ENCODE measurements around the gene GPR137.

GPR137 gene

DNA sequence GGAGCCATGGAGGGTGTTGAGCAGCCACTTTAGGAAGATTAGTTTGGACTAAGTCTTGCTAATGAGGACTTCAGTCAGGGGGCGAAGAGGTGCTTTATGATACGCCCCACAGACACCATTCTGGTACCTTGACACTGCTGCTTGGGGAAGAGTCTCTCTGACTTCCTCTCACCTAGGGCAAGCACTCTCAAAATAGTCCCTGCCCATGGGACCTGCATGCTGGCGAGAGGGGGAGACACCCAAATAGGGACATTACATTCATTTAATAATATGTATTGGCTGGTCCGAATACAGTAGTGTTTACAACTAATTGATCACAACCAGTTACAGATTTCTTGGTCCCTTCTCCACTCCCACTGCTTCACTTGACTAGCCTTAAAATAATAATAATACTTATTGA is 10.1 kb downstream of the GPR137 start:
- no peak overlapping the region for H3K4me3 ChIP-seq (ENCODE audit: low read length)
- TF ChIP-seq, protein P1, sequence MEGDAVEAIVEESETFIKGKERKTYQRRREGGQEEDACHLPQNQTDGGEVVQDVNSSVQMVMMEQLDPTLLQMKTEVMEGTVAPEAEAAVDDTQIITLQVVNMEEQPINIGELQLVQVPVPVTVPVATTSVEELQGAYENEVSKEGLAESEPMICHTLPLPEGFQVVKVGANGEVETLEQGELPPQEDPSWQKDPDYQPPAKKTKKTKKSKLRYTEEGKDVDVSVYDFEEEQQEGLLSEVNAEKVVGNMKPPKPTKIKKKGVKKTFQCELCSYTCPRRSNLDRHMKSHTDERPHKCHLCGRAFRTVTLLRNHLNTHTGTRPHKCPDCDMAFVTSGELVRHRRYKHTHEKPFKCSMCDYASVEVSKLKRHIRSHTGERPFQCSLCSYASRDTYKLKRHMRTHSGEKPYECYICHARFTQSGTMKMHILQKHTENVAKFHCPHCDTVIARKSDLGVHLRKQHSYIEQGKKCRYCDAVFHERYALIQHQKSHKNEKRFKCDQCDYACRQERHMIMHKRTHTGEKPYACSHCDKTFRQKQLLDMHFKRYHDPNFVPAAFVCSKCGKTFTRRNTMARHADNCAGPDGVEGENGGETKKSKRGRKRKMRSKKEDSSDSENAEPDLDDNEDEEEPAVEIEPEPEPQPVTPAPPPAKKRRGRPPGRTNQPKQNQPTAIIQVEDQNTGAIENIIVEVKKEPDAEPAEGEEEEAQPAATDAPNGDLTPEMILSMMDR (conservative IDR thresholded peaks at IDR 0.05; ENCODE audit: low read length), result no peak
- no peak for DNase-seq (ENCODE audit: low read depth)

DNA sequence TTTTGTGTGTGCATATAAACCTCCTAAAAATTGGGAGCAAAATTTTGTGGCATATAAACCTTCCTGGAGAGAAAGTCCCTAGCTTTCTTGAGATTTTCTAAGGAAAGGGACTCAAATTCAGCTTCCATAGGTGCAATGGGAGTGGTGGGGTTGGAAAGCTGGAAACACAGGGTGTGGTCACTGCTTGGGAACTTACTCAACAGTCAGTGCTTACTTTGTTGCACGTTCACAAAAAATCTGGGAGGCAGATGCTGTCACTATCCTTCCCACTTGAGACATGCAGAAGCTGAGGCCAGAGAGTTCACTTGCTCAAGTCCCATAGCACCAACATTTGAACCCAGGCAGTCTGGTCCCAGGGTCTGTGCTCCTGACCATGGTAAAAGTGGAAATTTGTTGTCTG is 10.6 kb downstream of the GPR137 start:
- TF ChIP-seq, protein P1 (conservative IDR thresholded peaks at IDR 0.05; ENCODE audit: low read length), result no peak
- peak; percentile 70 for DNase-seq (ENCODE audit: low read depth)
- H3K4me3 ChIP-seq (ENCODE audit: low read length), result no peak overlapping the region

DNA sequence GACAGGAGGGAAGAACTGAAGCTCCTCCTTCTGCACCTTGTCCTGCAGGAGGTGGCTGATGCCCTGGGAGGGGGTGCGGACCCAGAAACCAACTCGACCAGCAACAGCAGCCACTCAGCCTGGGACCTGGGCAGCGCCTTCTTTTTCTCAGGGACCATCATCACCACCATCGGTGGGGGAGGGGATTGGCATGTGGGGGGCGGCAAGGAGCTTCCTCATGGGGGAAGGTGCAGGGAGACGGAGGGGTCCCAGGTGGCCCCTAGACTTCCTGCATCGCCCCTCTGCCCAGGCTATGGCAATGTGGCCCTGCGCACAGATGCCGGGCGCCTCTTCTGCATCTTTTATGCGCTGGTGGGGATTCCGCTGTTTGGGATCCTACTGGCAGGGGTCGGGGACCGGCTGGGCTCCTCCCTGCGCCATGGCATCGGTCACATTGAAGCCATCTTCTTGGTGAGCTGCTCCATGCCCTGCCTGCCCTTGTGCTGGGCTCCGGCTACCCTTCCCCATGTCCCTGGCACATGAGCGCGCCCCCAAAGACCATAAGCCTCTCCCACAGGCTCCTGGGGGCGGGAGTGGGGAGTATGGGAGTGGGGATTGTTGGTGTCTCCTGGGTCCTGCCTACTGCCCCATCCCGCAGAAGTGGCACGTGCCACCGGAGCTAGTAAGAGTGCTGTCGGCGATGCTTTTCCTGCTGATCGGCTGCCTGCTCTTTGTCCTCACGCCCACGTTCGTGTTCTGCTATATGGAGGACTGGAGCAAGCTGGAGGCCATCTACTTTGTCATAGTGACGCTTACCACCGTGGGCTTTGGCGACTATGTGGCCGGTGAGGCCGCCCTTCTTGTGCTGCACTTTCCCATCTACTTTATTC is 11.4 kb downstream of the GPR137 start:
- TF ChIP-seq, protein P1 (conservative IDR thresholded peaks at IDR 0.05; ENCODE audit: low read length), result no peak
- no peak overlapping the region for H3K4me3 ChIP-seq (ENCODE audit: low read length)
- no peak for DNase-seq (ENCODE audit: low read depth)

DNA sequence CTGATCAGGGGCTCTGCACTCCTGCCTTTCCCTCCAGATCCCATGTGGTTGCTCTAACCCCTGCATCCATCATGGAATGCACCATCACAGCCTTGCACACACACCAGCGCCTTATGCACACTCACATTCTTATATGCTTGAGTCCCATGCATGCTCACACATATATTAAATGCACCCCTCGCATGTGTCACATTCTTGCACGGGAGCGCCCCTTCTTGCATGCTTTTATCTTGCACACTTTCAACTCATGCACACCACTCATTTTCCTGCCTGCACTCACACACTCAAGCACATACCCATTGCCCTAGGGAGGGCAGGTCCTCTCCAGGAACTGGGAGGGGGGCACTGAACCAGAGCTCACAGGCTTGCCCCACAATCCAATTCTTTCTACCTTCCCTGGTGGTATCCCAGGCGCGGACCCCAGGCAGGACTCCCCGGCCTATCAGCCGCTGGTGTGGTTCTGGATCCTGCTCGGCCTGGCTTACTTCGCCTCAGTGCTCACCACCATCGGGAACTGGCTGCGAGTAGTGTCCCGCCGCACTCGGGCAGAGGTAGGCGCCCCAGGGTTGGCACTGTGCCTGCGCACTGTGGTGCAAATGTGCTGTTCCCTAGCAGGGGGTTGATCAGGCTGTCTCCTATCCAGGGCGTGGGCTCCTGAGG is 12.2 kb downstream of the GPR137 start:
- H3K4me3 ChIP-seq (ENCODE audit: low read length), result no peak overlapping the region
- no peak for DNase-seq (ENCODE audit: low read depth)
- TF ChIP-seq, protein P1 (conservative IDR thresholded peaks at IDR 0.05; ENCODE audit: low read length), result no peak

DNA sequence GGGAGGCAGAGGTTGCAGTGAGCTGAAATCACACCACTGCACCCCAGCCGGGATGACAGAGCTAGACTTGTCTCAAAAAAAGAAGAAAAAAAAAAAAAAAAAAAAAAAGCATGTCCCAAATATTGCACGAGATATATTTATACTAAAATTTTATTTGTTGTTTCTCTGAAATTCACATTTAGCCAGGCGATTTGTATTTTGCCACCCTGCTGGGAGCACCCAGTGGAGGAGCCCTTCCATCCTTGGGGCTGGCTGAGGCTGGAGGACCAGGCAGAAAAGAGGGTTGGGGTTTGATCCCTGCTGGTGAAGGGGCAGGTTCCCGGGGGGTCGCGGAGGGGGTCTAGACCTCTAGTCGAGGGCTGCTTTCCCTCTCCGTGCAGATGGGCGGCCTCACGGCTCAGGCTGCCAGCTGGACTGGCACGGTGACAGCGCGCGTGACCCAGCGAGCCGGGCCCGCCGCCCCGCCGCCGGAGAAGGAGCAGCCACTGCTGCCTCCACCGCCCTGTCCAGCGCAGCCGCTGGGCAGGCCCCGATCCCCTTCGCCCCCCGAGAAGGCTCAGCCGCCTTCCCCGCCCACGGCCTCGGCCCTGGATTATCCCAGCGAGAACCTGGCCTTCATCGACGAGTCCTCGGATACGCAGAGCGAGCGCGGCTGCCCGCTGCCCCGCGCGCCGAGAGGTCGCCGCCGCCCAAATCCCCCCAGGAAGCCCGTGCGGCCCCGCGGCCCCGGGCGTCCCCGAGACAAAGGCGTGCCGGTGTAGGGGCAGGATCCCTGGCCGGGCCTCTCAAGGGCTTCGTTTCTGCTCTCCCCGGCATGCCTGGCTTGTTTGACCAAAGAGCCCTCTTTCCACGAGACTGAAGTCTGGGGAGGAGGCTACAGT is 13.6 kb downstream of the GPR137 start:
- TF ChIP-seq, protein P1 (conservative IDR thresholded peaks at IDR 0.05; ENCODE audit: low read length), result no peak

DNA sequence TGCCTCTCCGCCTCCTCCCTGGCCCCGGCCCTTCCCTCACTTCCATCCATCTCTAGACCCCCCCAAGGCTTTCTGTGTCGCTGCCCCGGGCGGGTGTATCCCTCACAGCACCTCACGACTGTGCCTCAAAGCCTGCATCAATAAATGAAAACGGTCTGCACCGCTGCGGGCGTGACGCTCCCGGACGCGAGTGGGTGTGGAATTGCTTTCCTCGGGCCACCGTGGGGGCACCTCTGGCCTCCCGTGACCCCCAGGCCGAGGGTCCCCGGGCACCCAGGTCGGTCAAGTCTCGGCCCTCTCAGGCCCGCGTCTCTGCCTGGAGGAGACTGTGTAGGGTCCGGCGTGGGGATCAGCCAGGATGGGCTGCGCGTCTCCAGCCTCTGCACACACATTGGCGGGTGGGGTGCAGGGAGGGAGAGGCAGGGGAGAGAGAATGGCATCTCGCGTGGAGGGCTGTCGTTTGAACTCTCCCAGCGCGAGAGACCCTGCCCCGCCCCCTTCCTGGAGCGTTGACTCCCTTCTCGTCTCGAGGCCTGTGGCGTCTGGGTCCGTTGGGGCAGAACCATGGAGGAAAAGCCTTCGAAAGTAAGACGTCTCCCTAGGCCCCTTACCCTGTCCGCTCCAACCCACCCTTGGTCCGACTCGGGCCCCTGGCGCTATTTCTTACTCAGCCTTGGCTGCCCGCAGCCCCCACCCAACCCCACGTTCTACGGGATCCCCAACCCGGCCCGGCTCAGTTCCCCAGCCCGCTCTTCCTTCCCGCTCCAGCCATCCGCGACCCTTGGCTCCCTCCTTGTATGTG is 14.4 kb downstream of the GPR137 start, which contains the start of gene CATSPERZ:
Gene CATSPERZ, plus strand, starts transcription at position 512 of the 802 bp plus-strand sequence. Its CDS starts 53 bp downstream, at position 565.
- TF ChIP-seq, protein P1 (conservative IDR thresholded peaks at IDR 0.05; ENCODE audit: low read length), result no peak
- DNase-seq (ENCODE audit: low read depth), result no peak
- H3K4me3 ChIP-seq (ENCODE audit: low read length), result peak within 1 kb of the TSS; percentile 44

More for the DNA sequence above, 13.6 kb downstream of the GPR137 start:
- peak overlapping the region; percentile 24; the same call in 1 of the 2 replicates for H3K4me3 ChIP-seq (ENCODE audit: low read length)
- peak; percentile 25 for DNase-seq (ENCODE audit: low read depth)

All from AG10803 (cell line).